Psoas muscle (tissue), 8 donors: ENCODE measurements around the gene TRAPPC6A. TPM values are rescaled to one million over a fixed set of nuclear protein-coding genes. Genes with fewer than 3 reads are reported as not detected.

Experiments
- ATAC-seq, 4 donors: fragments of 200-7000 bp; cut with Tn5 transposase; one replicate each; pipeline ENCODE4 v1.9.1; 2020; ENCODE audit warnings: moderate library complexity in 3 of 4, mild to moderate bottlenecking in 2 of 4
- DNase-seq, 2 donors: peaks; one replicate each; pipeline ENCODE4 v3.0.0-alpha.2; 2020
- H3K27ac ChIP-seq: fragments of 200-600 bp; one replicate; pipeline ENCODE4 v1.8.0; 2022
- H3K27me3 ChIP-seq, 3 donors: fragments of 200-600 bp in 1 of 3; one replicate each; pipeline versions ENCODE4 v1.6.1 to v1.8.0; 2013 to 2022; ENCODE audit warnings: low read length in 2 of 3, mild to moderate bottlenecking in 2 of 3, moderate library complexity in 1 of 3; ENCODE audit not compliant: insufficient read depth in 3 of 3
- H3K36me3 ChIP-seq, 2 donors: fragments of 200-600 bp in 1 of 2; one replicate each; pipeline versions ENCODE4 v1.6.1 to v1.8.0; 2013 to 2022; ENCODE audit warnings: low read depth in 1 of 2, mild to moderate bottlenecking in 1 of 2, moderate library complexity in 1 of 2; ENCODE audit not compliant: insufficient read depth in 1 of 2
- H3K4me1 ChIP-seq: fragments of 200-600 bp; one replicate; pipeline ENCODE4 v1.8.0; 2022
- H3K4me3 ChIP-seq: fragments of 200-600 bp; one replicate; pipeline ENCODE4 v1.8.0; 2022; ENCODE audit warnings: mild to moderate bottlenecking
- H3K9me3 ChIP-seq: fragments of 200-600 bp; one replicate; pipeline ENCODE4 v1.8.0; 2022
- WGBS, 3 donors: extraction: QIAGEN DNeasy Blood & Tissue Kit; methylation state at CpG; one replicate each; pipeline versions ENCODE4 v1.1.6 to v1.1.7; 2013; 5-methylcytosine and 5-hydroxymethylcytosine counted together
- intact Hi-C, 2 donors: fragments of 100-400 bp; cut with DNase I; formaldehyde crosslinking; loops; one replicate each; pipeline versions ENCODE4 v1.11.0 to v1.14.2; 2022
- polyA plus RNA-seq, 3 donors: library from polyadenylated mRNA; stranded (reverse); fragments of 200-250 nt; gene quantifications; one replicate each; pipeline ENCODE4 v1.2.3, GENCODE V29; 2013
- total RNA-seq, 4 donors: library from RNA; stranded (reverse); fragmentation: NEBNext Ultra II Directional in 2 of 4; extraction: Animal tissue kit (Norgen Biotek cat#: 25700) in 2 of 4; gene quantifications; one replicate each; pipeline versions ENCODE4 v1.2.1 to v1.2.4, GENCODE V29; 2021 to 2023
- TF ChIP-seq, protein P1 (sequence below): fragments of 200-600 bp; IDR thresholded peaks from one replicate; pipeline ENCODE4 v1.8.0; 2022; ENCODE audit warnings: antibody characterized with exemption
- donor health status: healthy with polysubstance abuse.
- donor health status: DM: no; HTN: no; CAD: no; lungs with moderate emphysema.
- donor health status: Bipolar disorder and iron deficiency.
- donor health status: healthy.
- donor health status: DM: yes; HTN: yes; CAD: no.
- donor health status: DM: no; HTN: no; CAD: no.
- donor health status: DM: no; HTN: no; CAD: no.
- donor health status: DM: yes; HTN: yes; CAD: no.

The TRAPPC6A gene
- total and polyA plus RNA-seq, 7 donors, result 10.8 to 42.2 (median 14.5) TPM

DNA sequence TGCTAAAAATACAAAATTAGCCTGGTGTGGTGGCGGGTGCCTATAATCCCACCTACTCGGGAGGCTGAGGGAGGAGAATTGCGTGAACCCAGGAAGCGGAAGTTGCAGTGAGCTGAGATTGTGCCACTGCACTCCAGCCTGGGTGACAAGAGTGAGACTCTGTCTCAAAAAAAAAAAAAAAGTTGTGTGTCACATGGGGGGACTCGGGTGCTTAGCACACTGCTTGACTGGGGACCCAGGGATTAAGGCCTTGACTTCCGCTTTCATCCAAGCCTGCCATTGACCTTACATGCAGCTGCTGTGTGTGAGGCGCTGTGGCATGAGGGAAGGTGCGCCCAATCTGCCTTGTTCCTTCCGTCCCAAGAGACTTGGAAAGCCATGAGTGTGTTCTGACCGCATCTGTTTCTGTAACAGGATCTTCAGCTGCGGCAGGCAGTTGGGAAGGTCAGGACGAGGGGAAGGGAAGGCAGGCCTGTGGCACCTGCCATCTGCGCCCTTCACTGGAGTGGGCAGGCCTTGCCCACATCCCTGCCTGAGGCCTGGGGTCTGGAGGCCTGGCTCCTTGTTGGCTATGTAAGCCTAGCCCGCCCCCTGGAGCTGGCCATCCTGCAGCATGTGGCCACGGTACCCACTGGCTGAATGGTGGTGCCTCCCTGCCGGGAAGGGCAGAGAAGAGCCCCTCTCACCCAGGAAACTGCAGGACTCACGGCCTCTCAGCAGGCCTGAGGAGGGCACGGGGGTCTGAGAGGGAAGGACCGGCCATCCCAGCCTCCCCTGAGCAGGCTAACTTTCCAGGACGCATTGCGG is 62.0 kb downstream of the TRAPPC6A start:
- peak; percentile 90 to 93 (median 92) for ATAC-seq
- no peaks in the 10 kb centered on the region for H3K27me3 ChIP-seq
- no peak overlapping the region for H3K4me3 ChIP-seq
- DNase-seq, result peak; percentile 47 to 73
- peaks cover 44% of the 10 kb centered on the region for H3K4me1 ChIP-seq
- TF ChIP-seq, protein P1, sequence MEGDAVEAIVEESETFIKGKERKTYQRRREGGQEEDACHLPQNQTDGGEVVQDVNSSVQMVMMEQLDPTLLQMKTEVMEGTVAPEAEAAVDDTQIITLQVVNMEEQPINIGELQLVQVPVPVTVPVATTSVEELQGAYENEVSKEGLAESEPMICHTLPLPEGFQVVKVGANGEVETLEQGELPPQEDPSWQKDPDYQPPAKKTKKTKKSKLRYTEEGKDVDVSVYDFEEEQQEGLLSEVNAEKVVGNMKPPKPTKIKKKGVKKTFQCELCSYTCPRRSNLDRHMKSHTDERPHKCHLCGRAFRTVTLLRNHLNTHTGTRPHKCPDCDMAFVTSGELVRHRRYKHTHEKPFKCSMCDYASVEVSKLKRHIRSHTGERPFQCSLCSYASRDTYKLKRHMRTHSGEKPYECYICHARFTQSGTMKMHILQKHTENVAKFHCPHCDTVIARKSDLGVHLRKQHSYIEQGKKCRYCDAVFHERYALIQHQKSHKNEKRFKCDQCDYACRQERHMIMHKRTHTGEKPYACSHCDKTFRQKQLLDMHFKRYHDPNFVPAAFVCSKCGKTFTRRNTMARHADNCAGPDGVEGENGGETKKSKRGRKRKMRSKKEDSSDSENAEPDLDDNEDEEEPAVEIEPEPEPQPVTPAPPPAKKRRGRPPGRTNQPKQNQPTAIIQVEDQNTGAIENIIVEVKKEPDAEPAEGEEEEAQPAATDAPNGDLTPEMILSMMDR, result no peak
- WGBS, 3 donors, result 53 to 60% (median 58%) methylated on average over 21 of the region's 21 CpGs
- peak overlapping the region; percentile 89 for H3K27ac ChIP-seq
- no peaks in the 10 kb centered on the region for H3K9me3 ChIP-seq
- intact Hi-C loops, result no loop called here
- H3K36me3 ChIP-seq, result no peaks in the 10 kb centered on the region

- Histone ChIP-seq H3K4me3 (no peak overlapping the region), H3K9me3 (no peaks in the 10 kb centered on the region), H3K4me1 (peaks cover 46% of the 10 kb centered on the region), H3K27me3 (no peaks in the 10 kb centered on the region), H3K27ac (no peak overlapping the region), H3K36me3 (no peaks in the 10 kb centered on the region)
- intact Hi-C loops, result no loop called here
- DNase-seq, result no peak
- no peak for ATAC-seq
- 75 to 83% (median 79%) methylated on average over 4 of the region's 4 CpGs for WGBS, 3 donors
- TF ChIP-seq, protein P1, result no peak
These were observed 63.9 kb downstream of the TRAPPC6A start for GRCh38 chr19:45114116-45114515.

DNA sequence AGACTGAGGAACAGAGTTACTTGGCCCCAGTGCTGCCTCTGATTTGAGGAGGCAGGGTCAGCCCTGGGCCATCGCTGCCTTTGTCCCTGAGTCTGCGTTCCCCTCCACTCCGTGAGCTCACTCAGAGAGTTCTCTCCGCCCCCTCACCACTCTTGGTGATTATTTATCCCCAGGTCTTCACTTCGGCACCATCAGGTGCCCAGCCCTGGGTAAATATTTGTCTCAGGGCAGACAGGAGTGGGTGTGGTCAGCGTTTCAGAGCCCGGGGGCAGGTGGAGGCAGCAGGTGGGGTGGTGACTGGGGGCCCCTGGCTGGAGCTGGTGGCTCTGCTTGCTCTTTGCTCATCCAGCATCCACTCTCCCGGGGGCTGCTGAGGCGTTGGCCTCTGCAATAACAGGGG is 64.4 kb downstream of the TRAPPC6A start:
- intact Hi-C loops, result no loop called here
- Histone ChIP-seq H3K36me3 (no peaks in the 10 kb centered on the region), H3K27ac (no peak overlapping the region), H3K4me1 (peaks cover 41% of the 10 kb centered on the region), H3K4me3 (no peak overlapping the region), H3K9me3 (no peaks in the 10 kb centered on the region), H3K27me3 (no peaks in the 10 kb centered on the region)
- ATAC-seq (no peak), DNase-seq (no peak)
- TF ChIP-seq, protein P1, result no peak
- 76 to 85% (median 80%) methylated on average over 9 of the region's 9 CpGs for WGBS, 3 donors

Other genes with a start within 250 kb of the TRAPPC6A start
- not detected for gene APOC4, start 236.0 kb downstream of the TRAPPC6A start, total RNA-seq
- not detected for gene APOC4, start 236.0 kb downstream of the TRAPPC6A start, polyA plus RNA-seq
- under 1 TPM in 1 of 4 donors, not detected in 3; 0.98 TPM for gene APOC2, start 232.2 kb downstream of the TRAPPC6A start, total RNA-seq
- not detected for gene APOC2, start 232.2 kb downstream of the TRAPPC6A start, polyA plus RNA-seq
- 10 to 100 TPM; 78.4 to 98.7 (median 84.8) TPM for gene CLPTM1, start 222.9 kb downstream of the TRAPPC6A start, total RNA-seq
- 100 to 1,000 TPM in 1 of 3 donors, 10 to 100 TPM in 2; 77.7 to 129 (median 98.3) TPM for gene CLPTM1, start 222.9 kb downstream of the TRAPPC6A start, polyA plus RNA-seq
- gene RELB, start 176.8 kb downstream of the TRAPPC6A start, total RNA-seq, result 10 to 100 TPM in 3 of 4 donors, 1 to 10 TPM in 1; 6.5 to 44.0 (median 13.5) TPM
- 10 to 100 TPM; 10.3 to 14.1 (median 12.1) TPM for gene RELB, start 176.8 kb downstream of the TRAPPC6A start, polyA plus RNA-seq
- gene CLASRP, start 139.2 kb downstream of the TRAPPC6A start, total RNA-seq, result 10 to 100 TPM; 37.4 to 65.9 (median 47.1) TPM
- gene CLASRP, start 139.2 kb downstream of the TRAPPC6A start, polyA plus RNA-seq, result 10 to 100 TPM; 30.8 to 34.5 (median 33.2) TPM
- under 1 TPM in 3 of 4 donors, not detected in 1; 0.34 to 0.73 (median 0.36) TPM for gene ZNF296, start 101.8 kb downstream of the TRAPPC6A start, total RNA-seq
- gene ZNF296, start 101.8 kb downstream of the TRAPPC6A start, polyA plus RNA-seq, result under 1 TPM; 0.22 to 0.62 (median 0.44) TPM
- gene GEMIN7, start 99.0 kb downstream of the TRAPPC6A start, total RNA-seq, result 10 to 100 TPM; 19.6 to 27.3 (median 24.3) TPM
- 10 to 100 TPM; 40.9 to 51.1 (median 50.3) TPM for gene GEMIN7, start 99.0 kb downstream of the TRAPPC6A start, polyA plus RNA-seq
- 10 to 100 TPM; 27.0 to 34.6 (median 29.1) TPM for gene PPP1R37, start 85.1 kb downstream of the TRAPPC6A start, total RNA-seq
- gene PPP1R37, start 85.1 kb downstream of the TRAPPC6A start, polyA plus RNA-seq, result 10 to 100 TPM; 25.5 to 39.5 (median 36.3) TPM
- under 1 TPM in 3 of 4 donors, not detected in 1; 0.06 to 0.09 (median 0.08) TPM for gene NKPD1, start 17.3 kb downstream of the TRAPPC6A start, total RNA-seq
- gene NKPD1, start 17.3 kb downstream of the TRAPPC6A start, polyA plus RNA-seq, result under 1 TPM in 2 of 3 donors, not detected in 1; 0.08 to 0.18 TPM
- gene BLOC1S3, start 547 bp upstream of the TRAPPC6A start, total RNA-seq, result 1 to 10 TPM; 4.1 to 7.8 (median 5.1) TPM
- 1 to 10 TPM; 3.3 to 6.6 (median 6.5) TPM for gene BLOC1S3, start 547 bp upstream of the TRAPPC6A start, polyA plus RNA-seq
- gene EXOC3L2, start 67.2 kb upstream of the TRAPPC6A start, total RNA-seq, result 1 to 10 TPM in 1 of 4 donors, under 1 TPM in 3; 0.62 to 1.3 (median 0.70) TPM
- gene EXOC3L2, start 67.2 kb upstream of the TRAPPC6A start, polyA plus RNA-seq, result under 1 TPM; 0.17 to 0.53 (median 0.28) TPM
- gene MARK4, start 73.0 kb upstream of the TRAPPC6A start, total RNA-seq, result 10 to 100 TPM; 29.7 to 37.7 (median 34.4) TPM
- gene MARK4, start 73.0 kb upstream of the TRAPPC6A start, polyA plus RNA-seq, result 10 to 100 TPM; 11.0 to 12.5 (median 12.4) TPM
- over 10,000 TPM in 3 of 4 donors, 1,000 to 10,000 TPM in 1; 9,755 to 16,244 (median 12,984) TPM for gene CKM, start 144.6 kb upstream of the TRAPPC6A start, total RNA-seq
- over 10,000 TPM in 2 of 3 donors, 1,000 to 10,000 TPM in 1; 9,503 to 23,818 (median 21,473) TPM for gene CKM, start 144.6 kb upstream of the TRAPPC6A start, polyA plus RNA-seq
- under 1 TPM in 2 of 4 donors, not detected in 2; 0.11 to 0.27 TPM for gene KLC3, start 162.5 kb upstream of the TRAPPC6A start, total RNA-seq
- gene KLC3, start 162.5 kb upstream of the TRAPPC6A start, polyA plus RNA-seq, result under 1 TPM in 2 of 3 donors, not detected in 1; 0.03 to 0.05 TPM
- gene ERCC2, start 192.3 kb upstream of the TRAPPC6A start, total RNA-seq, result 10 to 100 TPM in 3 of 4 donors, 1 to 10 TPM in 1; 9.3 to 16.4 (median 12.5) TPM
- 1 to 10 TPM; 5.0 to 8.3 (median 5.3) TPM for gene ERCC2, start 192.3 kb upstream of the TRAPPC6A start, polyA plus RNA-seq
- gene PPP1R13L, start 226.8 kb upstream of the TRAPPC6A start, total RNA-seq, result 1 to 10 TPM; 4.1 to 6.9 (median 5.8) TPM
- gene PPP1R13L, start 226.8 kb upstream of the TRAPPC6A start, polyA plus RNA-seq, result 10 to 100 TPM in 1 of 3 donors, 1 to 10 TPM in 2; 1.8 to 21.4 (median 1.9) TPM
- gene POLR1G, start 228.4 kb upstream of the TRAPPC6A start, total RNA-seq, result 1 to 10 TPM; 6.0 to 9.6 (median 7.1) TPM
- gene POLR1G, start 228.4 kb upstream of the TRAPPC6A start, polyA plus RNA-seq, result 10 to 100 TPM in 2 of 3 donors, 1 to 10 TPM in 1; 8.8 to 12.5 (median 11.3) TPM
- 100 to 1,000 TPM in 1 of 4 donors, 10 to 100 TPM in 3; 59.5 to 145 (median 74.2) TPM for gene ERCC1, start 245.7 kb upstream of the TRAPPC6A start, total RNA-seq
- 1,000 to 10,000 TPM in 1 of 3 donors, 10 to 100 TPM in 2; 84.6 to 2,153 (median 96.4) TPM for gene ERCC1, start 245.7 kb upstream of the TRAPPC6A start, polyA plus RNA-seq